HG02678 (cell line): Measurements from ENCODE around the gene CDH9.

ENCODE experiments used
- ATAC-seq: cut with Tn5 transposase; IDR thresholded peaks from one replicate; pipeline ENCODE4 v1.9.1; 2021; ENCODE audit warnings: mild to moderate bottlenecking, moderate library complexity; ENCODE audit not compliant: unreplicated experiment

Gene CDH9

DNA sequence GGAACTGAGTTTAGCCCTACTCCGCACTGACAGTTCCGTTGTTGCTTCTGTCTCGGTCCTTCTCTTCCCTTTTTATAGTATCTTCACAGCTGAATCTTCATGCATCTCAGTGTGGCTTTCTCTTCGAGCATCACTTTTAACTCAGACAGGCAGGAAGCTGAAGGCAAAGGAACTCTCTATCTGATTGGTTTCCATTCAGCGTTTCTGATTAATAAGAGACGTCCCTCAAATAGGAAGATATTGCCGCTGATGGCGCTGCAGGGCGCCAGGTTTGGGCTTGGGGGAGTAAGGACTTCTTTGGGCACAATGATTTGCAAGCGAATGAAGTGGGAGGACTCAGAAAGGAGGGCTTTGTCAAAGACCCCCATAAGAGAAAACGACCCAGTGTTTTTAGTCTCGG is at the start of gene CDH9:
CDH9 (minus strand) TSS at position 111 of the 400 bp plus-strand sequence. CDS start 50,253 bp downstream, outside the sequence.
- ATAC-seq, result no peak

- ATAC-seq, result no peak
These were observed 49.4 kb upstream of the CDH9 start for GRCh38 chr5:27087747-27088146.

DNA sequence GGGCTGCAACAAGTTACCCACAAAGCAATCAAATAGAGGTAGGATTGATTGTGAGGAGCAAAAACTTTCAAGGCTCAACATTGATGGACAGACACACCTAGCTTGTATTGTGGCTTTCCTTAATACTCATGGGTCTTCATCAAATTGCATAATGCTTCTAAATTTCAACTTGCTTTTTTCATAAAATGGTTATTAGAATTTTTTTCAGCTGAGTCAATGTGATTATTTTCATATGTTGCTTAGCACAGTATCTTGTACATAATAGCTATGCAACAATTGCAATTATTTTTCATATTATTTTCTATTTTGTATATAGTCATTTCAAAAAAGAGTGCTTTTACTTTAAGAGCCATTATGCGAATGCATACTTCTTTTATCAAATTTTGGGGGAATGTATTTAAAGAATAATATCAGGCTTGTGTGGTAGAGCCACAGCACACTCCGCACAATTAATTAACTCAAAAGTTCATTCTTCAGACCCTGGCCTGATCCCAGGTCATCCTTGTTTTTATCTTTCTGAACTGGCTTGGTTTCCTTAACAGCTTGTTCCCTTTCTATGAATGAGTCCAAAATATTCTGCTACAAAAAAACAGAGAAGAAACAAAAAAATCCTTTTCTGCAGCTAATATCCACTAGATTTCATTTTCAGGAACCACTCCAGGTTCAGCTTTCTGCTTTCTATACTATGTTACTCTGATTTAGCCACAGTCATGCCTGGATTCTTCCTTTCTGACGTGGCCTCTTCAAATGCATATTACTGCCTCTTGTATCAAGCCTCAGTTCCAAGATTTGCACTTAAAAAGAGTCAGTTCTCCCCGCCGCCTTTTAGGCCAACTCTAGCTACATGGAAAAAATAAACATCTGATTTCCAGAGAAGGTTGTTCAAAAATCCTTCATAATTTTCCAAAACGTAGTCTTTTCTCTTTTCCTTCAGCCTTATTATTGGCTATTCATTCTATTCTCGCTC is 45.3 kb upstream of the CDH9 start:
- ATAC-seq, result no peak

GRCh38 chr5:27080147-27080546 is 41.8 kb upstream of the CDH9 start:
- ATAC-seq, result no peak

- ATAC-seq, result no peak
These were observed 24.1 kb upstream of the CDH9 start for GRCh38 chr5:27062451-27062850.

DNA sequence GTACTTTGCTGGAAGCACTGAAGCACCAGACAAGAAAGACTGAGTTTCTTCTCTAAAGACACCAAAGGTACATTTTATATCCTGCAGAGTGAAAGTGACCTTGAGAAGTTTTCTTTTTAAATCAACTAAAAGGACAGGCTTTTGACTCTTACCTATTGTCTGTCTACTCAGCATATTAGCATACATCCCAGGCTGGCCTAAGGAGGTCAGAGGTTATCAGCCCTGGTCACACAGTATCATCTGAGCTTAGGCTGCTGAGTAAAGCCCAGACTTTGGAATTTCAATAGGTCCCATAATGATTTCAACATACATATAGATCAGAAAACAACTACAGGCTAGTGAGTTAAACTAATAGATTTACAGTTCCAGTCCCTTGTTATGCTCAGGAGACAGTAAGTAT is 10.1 kb upstream of the CDH9 start:
- no peak for ATAC-seq

DNA sequence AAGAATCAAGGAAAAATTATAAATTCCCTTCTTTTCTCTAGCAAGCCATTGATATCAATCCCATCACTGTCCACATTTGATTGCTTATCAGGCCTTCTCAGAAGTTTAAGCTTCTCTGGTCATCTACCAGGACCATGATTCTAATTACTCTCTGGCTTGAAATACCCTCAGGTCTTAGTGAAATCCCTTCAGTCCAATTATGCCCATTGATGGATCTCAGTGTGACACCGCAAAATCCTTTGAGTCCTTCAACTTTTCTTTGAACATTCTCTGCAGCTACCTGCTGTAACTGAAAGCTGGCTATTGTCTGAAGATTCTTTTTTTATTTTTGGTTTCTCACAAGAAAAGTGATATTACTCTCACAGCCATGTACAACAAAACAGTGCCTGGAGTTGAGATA is 3.0 kb upstream of the CDH9 start:
- ATAC-seq, result no peak

- no peak for ATAC-seq
These were observed 3.8 kb downstream of the CDH9 start for GRCh38 chr5:27034565-27034964.

DNA sequence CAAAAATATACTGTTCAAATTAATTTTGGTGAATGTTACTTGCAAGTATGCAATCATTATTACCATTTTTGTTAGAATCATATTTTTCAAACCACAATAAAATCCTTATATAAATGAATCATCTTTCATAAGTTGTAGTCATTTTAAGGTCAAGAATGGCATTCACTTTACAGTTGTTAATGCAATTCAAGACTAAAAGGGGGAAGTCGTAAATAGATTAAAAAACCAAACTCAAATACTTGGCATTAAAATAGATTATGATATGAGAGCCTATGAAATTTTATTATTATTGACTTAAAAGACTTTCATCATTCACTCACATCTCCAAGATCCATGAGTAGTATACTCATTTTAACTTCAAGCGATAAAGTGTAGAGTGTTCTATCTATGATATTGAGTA is 11.6 kb downstream of the CDH9 start:
- ATAC-seq, result no peak

DNA sequence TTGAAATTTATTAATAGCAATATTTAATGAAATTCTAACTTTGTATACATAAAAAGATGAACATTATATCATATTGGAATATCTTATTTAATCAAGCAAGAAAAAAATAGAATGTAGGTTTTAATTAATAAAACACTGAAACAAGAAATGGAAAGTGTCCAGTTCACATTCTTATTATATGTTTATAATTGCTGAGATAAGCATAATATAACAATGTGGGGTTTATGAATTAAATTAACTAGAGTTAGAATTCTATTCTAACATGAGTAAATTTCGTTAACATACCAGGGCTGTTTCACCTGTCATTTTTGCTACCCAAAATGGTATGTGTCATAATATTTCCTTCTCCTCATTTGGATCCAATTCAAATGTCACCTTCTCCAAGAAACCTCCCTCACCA is 12.3 kb downstream of the CDH9 start:
- ATAC-seq, result no peak

- ATAC-seq, result no peak
These were observed 16.9 kb downstream of the CDH9 start for GRCh38 chr5:27021471-27021870.

- no peak for ATAC-seq
These were observed 17.4 kb downstream of the CDH9 start for GRCh38 chr5:27020973-27021372.

DNA sequence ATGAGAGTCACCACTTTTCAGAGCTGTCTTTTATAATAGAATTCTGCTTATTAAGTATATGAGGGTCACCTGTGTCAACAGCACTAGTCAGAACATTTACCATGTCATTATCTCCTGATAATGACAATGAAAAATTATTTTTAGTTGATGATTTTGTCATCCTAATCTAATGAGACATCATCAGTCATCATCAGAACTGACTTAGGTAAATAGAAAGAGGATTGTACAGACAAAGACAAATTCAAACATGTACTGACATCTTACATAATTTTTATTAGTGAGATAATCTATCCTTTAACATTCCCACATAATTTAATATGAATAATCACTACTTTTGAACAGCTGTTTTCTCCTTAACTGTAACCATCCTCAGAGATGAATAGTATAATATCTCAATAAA is 22.6 kb downstream of the CDH9 start:
- ATAC-seq, result no peak

DNA sequence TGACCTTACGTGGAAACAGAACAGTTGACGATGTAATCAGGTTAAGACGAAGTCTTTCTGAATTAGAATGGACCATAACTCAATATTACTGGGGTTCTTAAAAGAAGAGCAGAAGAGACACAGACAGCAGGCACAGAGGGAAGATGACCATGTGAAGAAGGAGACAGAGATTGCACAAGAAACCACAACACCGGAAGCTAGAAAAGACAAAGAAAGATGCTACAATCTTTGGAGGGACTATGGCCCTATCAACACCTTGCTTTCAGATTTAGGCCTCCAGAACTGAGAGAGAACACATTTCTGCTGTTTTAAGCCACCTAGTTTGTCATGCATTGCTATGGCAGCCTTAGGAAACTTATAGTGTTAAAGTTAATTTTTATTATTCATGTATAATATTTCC is 27.1 kb downstream of the CDH9 start:
- no peak for ATAC-seq

- no peak for ATAC-seq
These were observed 27.7 kb downstream of the CDH9 start for GRCh38 chr5:27010646-27011045.

GRCh38 chr5:27009540-27009915 is 28.9 kb downstream of the CDH9 start:
- no peak for ATAC-seq

- no peak for ATAC-seq
These were observed 29.5 kb downstream of the CDH9 start for GRCh38 chr5:27008604-27009539.

DNA sequence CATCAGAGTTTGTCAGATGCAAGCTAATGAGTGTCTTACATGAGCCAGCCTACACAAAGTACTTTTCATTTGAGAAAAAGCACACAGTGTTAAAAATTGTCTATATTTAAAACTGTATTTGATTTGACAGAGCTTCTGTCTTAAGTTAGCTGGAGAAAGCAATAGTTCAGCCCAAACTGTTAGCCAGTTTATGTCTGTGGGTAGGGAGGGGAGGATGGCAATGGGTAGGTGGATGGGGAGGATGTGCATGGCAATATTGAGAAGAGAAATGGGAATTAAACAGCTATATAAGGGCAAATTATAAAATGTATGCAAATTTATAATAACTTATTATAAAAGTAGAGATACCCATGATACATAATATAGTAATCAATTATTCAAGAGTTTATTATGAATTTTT is 31.3 kb downstream of the CDH9 start:
- no peak for ATAC-seq

DNA sequence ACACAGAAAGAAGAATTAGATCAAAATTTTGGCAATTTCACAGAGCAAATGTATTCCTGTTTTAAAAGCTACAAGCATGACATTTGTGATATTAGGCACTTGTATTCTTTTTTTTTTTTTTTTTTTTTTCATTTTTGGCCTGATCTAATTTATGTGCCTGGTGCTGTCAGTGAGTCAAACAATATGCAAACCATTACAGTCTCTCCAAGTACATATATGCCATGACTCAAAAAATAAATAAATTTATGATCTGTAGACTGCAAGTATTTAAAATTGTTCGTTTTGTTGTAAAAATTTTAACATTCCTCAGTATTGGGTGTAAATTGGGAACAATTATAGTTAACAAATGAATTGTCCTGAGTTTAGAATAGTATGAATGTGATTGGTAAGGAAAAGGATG is 51.4 kb downstream of the CDH9 start:
- no peak for ATAC-seq

DNA sequence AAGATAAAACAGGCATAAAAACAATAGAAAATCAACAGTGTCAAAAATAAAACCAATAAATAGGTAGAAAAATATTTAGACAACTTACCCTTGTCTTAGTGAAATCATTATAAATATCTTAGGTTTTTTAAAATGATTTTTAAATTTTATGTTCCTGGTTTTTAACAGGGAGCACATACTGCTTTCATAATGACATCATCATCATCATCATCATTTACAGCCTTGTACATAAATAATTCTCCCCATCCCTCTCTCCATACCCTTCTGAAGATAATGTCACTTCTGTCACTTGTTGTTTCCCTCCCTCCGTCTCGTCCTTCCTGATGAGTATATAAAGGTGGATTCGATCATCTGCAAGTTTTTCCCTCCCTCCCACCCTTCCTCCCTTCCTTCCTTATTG is 56.6 kb downstream of the CDH9 start:
- ATAC-seq, result no peak

DNA sequence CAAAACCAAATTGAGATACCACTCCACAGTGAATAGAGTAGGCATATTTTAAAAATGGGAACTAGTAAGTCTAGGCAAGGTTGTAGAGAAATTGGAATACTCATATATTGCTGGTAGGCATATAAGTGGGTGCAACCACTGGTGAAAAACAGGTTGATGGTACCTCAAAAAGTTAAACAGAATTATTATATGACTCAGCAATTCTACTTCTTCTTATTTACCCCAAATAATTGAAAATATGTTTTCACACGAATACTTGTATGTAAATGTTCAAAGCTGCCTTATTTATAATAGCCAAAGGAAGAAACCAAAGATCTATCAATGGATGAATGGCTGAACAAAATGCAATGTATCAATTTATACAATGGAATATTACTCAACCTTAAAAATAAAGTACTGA is 79.1 kb downstream of the CDH9 start:
- ATAC-seq, result no peak

DNA sequence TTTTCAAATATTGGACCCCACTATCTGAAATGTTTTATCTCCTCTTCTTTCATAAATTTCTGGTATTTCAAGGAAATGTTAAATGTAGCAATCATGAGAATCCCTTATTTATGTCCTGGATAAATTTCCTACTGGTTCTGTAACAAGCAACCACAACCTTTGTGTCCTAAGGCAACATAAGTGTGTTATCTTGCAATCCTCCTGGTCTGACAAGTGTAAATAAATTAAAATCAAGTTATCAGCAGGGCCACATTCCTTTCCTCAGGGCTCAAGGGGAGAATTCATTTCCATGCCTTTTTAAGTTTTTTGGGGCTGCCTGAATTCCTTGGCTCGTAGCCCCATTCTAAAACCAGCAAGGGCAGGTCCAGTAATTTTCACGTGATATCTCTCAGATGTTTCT is 83.2 kb downstream of the CDH9 start:
- no peak for ATAC-seq
